ENCODE measurements around the gene PRSS27.

Gene PRSS27

DNA sequence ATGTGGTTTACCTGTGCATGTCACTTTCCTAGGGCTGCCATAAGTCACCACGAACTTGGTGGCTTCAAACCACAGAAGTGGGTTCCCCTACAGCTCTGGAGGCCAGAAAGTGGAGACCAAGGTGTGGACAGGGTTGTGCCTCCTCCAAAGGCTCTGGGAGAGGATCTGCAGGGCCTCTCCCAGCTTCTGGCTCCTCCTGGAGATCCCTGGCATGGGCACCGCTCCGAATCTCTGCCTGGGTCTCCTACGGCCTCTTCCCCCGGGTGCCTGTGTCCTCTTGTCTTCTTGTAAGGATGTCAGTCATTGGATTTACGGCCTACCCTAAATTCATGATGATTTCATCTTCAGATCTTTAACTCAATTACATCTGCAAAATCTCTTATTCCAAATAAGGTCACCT, 29.9 kb upstream of the PRSS27 start:
- no peak for DNase-seq

DNA sequence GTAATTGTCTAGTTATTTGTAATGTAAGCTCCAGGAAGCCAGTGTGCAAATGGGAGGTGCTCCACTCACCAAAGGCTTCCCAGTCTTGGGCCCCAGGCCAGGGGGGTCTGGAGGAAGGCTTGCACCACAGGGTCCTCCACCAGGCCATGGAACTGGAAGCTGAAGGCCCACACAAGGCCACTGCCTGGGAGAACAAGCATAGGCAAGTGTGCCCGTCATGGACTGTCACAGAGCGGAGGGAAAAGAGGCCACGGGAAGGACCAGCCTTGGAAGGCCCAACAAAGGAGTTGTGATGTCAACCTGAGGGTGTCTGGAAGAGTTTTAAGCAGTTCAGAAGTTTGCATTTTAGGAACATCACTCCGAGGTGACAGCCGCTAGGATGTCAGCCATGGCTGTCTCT, 29.5 kb upstream of the PRSS27 start:
- no peak for DNase-seq

DNA sequence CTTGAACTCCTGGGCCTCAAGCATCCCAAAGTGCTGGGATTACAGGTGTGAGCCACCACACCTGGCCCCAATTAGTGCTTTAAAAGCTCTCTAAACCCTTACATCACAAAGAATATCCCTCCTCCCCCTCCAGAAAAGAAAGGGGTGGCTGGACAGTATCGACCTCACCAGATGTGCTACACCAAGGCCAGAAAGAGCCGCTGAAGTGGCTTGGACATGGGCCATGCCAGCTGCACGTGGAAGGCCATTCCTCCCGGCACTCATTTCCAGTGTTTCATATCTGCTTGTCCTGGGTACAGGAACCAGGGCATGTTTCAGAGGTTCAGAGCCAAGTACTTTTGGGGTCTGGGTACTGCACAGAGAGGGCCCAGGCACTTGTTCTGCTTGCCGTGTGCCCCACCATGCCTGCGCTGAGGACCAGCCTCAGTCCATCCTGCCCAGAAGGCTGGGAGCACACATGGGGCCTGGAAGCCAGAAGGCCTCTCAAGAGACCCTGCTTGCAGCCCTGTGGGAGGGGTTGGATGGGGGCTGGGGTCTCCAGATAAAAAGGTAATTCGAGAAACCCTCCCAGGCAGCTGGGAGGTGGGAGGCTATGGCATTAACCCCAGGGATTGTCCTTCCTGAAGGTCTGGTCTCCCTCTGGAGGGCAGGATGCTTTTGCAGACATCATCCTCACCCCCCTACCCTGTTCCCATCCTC, 28.9 kb upstream of the PRSS27 start:
- DNase-seq = no peak

DNA sequence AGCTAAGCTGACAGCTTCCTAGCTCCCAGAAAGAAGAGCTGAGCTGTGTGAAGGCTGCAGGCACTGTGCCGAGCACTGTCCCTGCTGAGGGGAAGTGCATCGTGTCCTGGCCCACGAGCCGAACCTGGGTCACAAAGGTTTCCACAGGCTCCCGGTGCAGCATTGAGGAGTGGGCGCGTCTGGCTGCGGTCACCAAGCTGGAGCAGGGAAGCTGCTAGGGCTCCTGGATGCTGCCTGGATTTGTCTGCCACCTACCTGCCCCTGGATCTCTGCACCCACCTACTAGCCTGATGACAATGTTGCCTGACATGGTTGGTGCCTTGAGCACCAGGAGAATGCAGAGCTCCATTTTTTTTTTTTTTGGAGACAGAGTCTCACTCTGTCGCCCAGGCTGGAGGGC, 25.9 kb upstream of the PRSS27 start:
- DNase-seq = no peak

DNA sequence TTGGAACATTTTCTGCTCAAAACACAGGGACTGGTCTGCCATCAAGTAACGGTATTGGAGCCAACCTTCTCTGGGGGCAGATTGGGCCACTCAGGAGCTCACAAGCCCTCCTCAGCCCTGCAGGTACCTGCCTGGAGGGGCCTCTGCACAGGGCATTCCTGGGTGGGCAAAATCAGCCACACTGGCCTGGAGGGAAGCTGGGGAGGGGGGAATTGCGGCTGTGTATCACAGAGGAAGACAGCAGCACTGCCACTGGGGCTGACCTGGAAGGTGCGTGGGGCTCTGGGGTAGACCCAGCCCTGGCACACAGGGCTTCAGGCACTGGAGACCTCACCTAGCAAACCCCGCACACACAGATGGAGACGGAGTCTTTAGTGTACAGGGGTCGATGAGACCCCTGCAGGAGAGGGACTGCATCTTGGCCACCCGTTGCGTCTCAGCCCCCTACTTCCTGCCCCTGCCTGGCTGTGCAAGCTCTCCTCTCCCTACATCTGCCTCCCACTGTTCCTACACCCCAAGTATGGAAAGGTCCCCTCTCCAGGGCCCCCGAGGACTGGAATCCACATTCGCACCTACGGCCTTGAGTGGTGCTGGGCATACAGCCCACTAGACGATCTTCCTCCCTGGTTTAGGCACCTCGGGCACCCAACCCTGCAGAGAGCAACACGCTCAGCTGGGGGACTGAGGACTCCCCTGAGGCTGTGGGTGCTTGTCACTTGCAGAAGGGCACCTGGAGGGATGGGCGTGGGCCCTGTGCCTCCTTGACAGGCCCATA, 25.3 kb upstream of the PRSS27 start:
- no peak for DNase-seq

DNA sequence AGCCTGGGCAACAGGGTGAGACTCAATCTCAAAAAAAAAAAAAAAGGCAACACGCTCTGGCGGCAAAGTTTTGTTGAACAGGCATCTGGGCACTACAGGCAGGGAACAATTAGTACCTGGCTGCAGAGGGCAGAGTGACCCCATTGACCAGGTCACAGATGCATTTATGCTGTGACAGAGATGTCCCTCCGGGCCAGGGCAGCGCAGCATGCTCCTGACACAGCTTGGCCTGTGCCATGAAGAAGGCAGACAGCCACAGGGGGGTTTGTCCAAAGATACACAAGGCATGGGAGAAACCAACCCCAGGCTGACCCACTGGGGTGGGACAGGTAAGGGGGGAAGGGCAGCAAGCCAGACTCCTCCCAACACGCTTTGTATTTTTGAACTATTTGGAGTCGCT, 24.7 kb upstream of the PRSS27 start:
- no peak for DNase-seq

DNA sequence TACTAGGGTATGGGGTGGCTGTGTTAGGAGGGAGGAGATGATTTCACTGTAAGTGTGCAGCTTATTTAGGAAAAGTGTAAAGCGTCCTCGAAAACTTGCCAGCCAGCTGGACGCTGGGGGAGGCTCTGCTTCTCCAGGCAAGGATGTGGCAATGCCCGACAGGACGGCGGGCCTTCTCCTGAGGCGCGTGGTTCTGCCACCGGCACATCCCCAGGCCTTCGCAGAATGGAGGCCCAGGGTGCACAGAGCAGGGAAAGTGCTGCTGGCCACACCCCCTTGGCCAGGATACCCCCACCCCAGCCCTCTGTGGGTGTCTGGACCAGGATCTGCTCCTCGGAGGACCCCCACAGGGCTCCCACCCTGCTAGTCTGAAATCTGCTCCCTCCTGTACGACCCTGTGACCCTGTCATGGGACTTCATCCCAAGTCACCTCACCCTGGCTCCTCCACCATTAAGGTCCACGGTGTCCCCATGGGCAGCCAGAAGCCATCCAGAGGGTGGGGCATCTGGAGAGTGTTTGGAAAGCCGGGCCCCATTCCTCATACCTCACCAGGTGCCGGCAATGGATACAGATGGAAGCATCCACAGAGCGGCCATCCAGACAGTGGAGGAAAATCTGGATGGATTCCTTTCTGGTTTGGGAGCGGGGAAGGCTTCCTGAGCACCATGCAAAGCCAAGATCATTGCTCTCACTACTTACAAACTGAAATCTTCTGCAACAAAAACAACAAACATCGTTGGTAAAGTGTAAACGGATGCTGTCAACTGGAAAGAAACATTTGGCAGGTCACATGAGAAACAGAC, 23.2 kb upstream of the PRSS27 start:
- DNase-seq = no peak

DNA sequence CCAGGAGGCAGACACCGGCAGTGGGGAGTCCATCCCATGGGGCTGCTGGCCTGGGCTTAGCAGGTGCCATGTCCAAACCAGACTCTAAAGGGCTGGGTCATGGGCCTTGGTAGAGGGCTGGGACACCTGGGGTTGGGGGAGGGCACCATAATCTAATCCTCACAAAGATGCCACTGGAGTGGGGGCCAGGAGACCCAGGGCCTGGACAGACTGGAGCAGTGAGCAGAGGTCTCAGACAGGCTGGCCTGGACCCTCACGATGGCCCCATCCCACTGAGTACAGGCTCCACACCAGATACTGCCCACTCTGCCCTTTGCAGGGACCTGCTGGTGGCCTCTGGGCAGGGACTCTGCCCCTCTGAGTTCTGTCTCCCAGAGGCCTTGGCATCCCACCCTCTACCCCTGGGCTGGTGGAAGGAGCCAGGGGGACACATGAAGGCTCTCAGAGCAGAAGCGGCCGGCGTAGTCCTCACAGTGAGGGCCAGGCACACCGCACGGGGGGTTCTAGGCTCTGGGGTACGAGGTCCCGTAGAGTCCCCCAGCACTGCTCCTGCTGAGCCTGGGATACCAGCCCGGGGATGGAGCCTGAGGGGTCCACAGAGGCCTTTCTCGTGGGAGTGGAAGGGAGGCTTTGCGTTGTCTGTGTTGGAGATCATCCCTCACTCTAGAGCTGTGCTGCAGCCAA, 22.4 kb upstream of the PRSS27 start:
- DNase-seq = no peak

DNA sequence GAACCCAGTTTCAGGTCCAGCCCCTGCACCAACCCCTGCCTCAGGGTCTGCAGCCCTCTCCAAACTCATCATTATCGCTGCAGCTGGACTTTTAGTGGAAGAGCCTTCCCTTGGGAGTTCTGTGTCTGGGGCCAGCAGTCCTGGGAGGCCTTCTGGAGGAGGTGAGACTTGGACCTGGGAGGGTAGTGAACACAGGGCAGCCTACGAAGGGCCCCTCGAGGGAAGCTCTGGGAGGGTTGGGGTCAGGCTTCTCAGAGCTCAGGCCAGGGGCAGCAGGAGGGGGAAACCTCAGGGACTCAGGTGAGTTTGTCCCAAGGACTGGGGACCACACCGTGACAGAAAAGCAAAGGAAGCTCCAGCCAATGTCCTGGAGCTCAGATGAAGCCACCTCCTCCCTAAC, 21.1 kb upstream of the PRSS27 start:
- DNase-seq = no peak

DNA sequence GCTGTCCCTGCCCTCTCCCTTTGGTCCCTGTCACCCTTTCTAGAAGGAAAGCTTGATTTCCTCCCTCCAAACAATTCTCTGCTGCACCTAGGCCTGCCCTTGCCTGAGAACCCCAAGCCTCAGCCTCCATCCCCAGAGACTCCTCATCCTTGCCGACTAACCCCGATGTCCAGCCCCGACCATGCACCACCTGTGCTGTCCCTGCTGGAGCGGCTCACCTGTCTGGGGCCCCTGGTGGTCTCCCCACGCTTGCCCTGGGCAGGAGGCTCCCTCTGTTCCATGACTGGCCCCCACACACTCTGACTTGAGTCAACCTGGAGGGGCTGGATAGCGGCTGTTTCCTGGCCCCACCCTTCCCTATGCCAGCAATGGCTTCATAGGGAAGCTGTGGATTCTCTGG, 20.5 kb upstream of the PRSS27 start:
- no peak for DNase-seq

DNA sequence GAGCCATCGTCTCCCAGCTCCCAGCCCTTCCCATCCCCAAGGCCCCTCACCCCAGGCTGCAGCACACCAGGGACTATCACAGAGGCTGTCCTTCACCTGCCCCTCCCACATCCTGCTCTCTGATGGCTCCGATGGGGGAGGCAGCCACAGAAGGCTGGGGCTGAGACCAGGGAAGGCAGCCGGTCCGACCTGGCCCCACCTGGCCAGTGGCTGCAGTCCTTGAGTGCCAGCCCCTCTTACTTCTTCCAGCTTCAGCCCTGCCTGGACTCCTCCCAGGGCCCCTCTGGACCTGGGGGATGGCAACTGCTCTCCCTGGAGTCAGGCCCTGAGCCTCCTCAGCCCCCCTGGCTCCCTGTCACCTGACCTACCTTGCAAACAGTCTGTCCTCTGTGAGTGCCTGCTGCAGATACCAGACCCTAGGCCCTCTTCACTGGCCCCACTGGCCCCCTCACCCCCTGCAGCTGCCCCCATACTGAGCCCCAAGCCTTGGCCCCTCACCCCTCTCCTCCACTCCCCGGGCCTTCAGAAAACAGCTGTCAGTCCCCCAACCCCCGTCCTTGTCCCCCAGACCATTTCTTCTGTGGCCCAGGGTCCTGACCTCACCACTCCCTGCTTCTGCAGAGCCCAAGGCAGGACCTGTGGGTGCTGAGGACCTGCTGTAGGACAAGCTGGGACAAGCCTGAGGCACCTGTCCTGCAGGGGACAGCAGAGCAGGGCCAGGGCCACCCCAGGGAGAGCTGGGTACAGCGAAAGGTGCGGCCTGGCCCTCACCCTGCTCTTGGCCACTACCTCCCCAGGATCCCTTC, 19.8 kb upstream of the PRSS27 start:
- no peak for DNase-seq

DNA sequence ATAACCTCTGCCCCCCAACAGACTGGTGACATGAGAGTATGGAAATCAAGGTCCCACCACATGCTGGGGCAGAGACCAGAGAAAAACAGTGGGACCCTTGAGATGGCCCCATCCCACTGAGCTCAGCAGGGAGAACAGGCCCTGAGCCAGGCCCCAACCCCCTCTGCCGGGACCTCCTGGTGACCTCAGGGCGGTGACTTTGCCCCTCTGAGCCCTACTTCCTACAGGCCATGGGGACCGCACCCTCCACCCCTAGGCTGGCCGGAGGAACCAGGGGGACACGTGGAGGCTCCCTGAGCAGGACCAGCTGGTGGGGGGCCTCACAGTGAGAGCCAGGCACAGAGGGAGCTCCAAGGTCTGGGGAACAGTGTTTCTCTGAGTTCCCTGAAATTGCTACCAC, 18.6 kb upstream of the PRSS27 start:
- DNase-seq = no peak

DNA sequence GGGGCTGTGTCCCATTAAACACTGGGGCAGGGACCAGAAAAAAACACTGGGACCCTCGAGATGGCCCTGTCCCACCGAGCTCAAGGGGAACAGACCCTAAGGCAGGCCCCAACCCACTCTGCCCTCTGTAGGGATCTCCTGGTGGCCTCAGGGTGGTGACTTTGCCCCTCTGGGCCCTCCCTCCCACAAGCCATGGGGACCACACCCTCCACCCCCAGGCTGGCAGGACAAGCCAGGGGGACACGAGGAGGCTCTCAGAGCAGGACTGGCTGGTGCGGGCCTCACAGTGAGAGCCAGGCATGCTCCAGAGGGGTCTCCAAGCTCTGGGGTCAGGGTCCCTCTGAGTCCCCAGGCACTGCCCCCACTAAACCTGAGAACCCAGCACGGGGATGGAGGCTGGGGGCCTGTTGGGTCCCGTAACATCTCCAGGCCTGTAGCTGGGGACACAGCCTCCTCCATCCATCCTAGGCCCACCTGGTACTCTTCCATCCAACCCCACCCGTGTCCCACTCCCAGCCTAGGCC, 17.9 kb upstream of the PRSS27 start:
- no peak for DNase-seq

DNA sequence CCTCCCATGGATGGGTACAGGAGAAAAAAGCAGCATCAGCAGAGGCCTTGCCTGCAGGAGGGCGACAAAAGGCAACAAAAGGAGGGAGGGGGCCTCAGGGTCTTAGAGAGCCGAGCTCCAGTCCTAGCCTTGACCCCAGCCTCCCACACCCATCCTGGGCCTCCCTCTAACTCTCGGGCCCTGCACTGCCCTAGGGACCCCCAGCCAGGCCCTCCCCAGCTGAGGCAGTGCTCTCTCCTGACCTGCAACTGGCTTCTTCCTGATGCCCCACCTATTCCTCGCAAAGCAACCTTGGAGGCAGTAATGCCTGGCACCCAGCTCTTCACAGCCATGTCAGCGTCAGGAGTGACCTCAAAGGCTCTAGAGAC, 17.2 kb upstream of the PRSS27 start:
- no peak for DNase-seq

DNA sequence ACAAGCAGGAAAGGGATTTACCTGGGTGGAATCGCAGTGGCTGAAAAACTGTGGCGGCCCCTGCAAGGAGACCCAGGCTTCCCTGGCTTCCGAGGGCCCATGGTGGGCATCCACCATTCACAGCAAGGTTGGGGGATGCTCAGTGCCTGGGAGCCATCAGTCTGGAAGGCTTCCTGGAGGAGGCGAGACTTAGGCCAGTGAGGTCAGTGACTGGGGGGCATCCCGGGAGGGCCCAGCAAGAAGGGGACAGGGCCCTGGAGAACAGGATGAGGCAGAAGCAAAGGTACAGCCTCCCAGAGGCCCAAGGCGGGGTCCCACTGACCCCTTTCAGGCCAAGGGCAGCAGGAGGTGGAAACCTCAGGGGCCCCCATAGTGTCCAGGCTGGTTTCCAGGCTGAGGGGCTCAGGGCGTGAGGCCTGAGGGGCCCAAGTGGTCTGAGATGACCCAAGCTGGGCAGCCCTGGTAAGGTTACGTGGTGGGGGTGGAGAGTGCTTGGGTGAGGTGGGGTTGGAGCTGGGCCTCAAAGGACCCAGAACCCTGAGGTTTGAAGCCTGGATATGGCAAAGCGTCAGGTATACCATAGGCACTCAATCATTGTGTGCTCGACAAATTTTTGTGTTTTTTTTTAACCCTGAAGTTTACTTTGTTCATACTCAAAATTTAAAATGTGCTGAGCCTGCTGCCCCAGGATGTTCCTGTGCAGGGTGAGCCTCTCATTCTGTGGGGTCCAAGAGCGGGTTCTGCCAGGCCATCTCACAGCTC, 16.6 kb upstream of the PRSS27 start:
- no peak for DNase-seq

DNA sequence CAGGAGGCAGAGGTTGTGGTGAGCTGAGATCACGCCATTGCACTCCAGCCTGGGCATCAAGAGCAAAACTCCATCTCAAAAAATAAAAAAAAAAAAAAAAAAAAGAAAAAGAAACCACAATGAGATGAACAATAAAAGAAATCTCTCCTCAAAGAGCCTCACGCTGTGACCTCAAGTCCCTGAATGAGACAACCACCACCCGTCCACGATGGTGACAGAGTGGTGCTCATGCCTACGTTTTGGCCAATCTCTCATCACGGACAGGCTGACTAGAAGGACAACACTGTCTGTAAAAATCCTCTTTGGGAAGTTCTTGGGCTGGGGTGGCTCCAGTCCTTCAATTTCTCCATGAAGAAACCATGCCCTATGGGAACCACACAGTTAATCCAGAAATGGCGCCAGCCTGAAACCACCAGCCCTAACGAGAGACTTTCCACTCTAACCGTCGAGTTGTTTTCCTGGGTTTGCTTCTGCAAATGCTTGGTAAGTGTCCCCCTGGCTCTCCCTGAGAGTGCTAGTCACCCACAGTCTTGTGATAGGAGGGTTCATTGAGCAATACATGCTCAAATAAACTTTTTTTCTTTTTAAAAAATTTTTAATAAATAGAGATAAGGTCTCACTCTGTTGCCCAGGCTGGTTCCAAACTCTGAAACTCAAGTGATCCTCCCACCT, 15.0 kb upstream of the PRSS27 start:
- no peak for DNase-seq

DNA sequence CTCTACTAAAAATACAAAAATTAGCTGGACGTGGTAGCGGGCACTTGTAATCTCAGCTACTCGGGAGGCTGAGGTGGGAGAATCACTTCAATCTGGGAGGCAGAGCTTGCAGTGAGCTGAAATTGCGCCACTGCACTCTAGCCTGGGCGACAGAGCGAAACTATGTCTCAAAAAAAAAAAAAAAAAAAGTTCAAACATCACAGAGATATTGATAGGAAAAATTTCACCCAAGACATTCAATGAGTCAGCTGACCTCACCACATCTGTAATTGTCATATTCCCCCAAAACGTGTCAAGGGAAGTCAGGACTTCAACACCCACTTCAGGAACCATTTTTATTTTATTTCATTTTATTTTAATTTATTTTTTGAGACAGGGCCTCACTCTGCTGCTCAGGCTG, 8.0 kb upstream of the PRSS27 start:
- DNase-seq = no peak

DNA sequence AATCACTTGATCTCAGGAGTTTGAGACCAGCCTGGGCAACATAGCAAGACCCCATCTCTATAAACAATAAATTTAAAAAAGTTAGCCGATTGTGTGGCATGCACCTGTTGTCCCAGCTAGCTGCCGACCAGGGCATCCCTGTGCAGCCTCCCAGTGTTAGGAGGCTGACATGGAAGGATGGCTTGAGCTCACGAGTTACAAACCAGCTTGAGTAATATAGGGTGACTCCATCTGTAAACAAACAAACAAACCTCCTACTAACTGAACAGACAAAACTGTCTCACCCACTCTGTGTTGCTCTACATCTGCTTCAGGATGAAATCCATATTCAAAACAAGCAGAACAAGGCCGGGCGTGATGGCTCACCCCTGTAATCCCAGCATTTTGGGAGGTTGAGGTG, 6.9 kb upstream of the PRSS27 start:
- DNase-seq = no peak

DNA sequence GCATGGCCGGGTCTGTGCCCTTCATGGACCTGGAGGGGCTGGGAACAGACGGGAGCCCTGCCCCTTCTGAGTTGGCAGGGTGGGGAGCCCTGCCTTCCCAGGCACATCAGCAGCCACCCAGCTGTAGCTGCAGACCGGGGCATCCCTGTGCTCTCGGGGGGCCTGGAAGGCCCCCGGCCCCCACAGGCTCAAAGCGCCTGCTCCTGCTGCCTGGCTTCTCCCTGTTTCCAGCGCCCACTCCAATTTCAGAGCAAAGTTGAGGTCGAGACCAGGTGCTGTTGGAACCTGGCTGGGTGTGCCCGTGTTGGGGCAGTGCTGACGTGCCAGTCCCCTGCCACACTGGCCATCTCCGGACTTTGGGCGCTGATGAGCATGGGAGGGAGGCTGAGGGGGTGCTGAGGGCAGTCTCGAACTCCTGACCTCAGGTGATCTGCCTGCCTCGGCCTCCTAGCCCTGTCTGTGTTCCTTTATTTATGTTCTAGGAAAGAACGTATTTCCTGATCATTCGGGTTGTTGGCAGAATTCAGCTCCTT, 4.9 kb upstream of the PRSS27 start:
- DNase-seq = no peak

DNA sequence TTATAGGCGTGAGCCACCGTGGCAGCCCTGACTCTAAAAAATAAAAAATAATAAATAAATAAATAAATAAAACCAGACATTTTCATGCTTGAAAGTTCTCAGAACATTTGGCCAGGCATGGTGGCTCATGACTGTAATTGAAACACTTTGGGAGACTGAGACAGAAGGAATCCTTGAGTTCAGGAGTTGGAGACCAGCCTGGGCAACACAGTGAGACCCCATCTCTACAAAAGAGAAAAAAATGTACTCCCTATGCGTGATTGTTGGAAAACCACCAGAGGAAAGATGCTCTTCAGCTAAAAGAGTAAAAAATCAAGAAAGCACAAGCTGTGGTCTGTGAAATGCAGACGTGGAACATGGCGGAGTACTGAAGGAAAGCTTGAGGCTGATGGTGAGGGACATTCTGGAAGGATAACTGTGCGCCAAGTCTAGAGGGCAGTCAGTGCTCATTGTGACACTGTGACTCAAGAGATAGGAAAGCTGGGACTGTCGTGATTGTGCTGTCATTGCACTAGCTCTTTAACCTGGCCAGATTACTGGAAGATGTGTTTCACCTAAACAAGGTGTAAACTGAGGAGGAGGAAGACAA, 4.2 kb upstream of the PRSS27 start:
- DNase-seq = no peak

Data from activated CD8-positive, alpha-beta memory T cell treated with anti-CD3 and anti-CD28 coated beads for 24 hours (primary cell).